AG09319 (cell line): Measurements from ENCODE around the gene FASLG.

ENCODE experiments used
- DNase-seq: peaks from one replicate; pipeline ENCODE4 v3.0.0-alpha.2; 2010; ENCODE audit warnings: low read depth; ENCODE audit errors: extremely low read depth
- CTCF ChIP-seq: IDR thresholded peaks from 2 replicates; pipeline ENCODE4 v1.5.1; 2011; ENCODE audit warnings: low read depth, mild to moderate bottlenecking, inconsistent platforms, low read length, moderate library complexity

Gene FASLG

GRCh38 chr1:172646653-172647052 lies 12.2 kb upstream of the FASLG start:
- DNase-seq: no peak
- no peak for TF ChIP-seq CTCF

GRCh38 chr1:172647110-172647564 lies 11.8 kb upstream of the FASLG start:
- no peak for DNase-seq

GRCh38 chr1:172647987-172648386 lies 10.9 kb upstream of the FASLG start:
- DNase-seq: no peak
- TF ChIP-seq CTCF: no peak

More at GRCh38 chr1:172647110-172647564, 11.8 kb upstream of the FASLG start:
- TF ChIP-seq CTCF: no peak

GRCh38 chr1:172650474-172651193 lies 8.3 kb upstream of the FASLG start:
- DNase-seq: no peak
- TF ChIP-seq CTCF: no peak

GRCh38 chr1:172653015-172653709 lies 5.7 kb upstream of the FASLG start:
- no peak for DNase-seq
- TF ChIP-seq CTCF: no peak

GRCh38 chr1:172654535-172654934 lies 4.4 kb upstream of the FASLG start:
- TF ChIP-seq CTCF: no peak
- DNase-seq: no peak

- no peak for TF ChIP-seq CTCF
- DNase-seq: no peak
Observed at GRCh38 chr1:172656576-172656975, 2.3 kb upstream of the FASLG start.
